CD4-positive, alpha-beta T cell (primary cell): ENCODE results near the gene DRAP1. TPM values are rescaled to one million over a fixed set of nuclear protein-coding genes. Genes with fewer than 3 reads are reported as not detected.

Experiments used
- ATAC-seq: fragments of 200-7000 bp; cut with Tn5 transposase; one replicate; pipeline ENCODE4 v1.10.0; 2022; ENCODE audit warnings: mild to moderate bottlenecking; ENCODE audit not compliant: poor library complexity
- CTCF ChIA-PET: fragments of 350-600 bp; sonication (Branson Sonifier 250); formaldehyde crosslinking; loops from one replicate; lab custom pipeline; 2021; ENCODE audit warnings: antibody characterized with exemption, inconsistent platforms; lab: Charles Lee
- POLR2A ChIA-PET: fragments of 350-600 bp; sonication (Branson Sonifier 250); formaldehyde crosslinking; loops from one replicate; lab custom pipeline; 2021; ENCODE audit warnings: antibody characterized with exemption, inconsistent platforms; lab: Charles Lee
- DNase-seq, 14 experiments: peaks; one replicate each; pipeline ENCODE4 v3.0.0-alpha.2; 2013 to 2020; ENCODE audit warnings: mixed read lengths in 2 of 14
- H3K27ac ChIP-seq, 2 donors: one replicate each; pipeline versions ENCODE4 v1.5.1 to v1.7.0; 2013; ENCODE audit warnings: low read length in 2 of 2, low read depth in 1 of 2, mild to moderate bottlenecking in 1 of 2
- H3K27me3 ChIP-seq, 2 experiments: 1 replicate in 1 of 2; 2 replicates in 1 of 2; pipeline versions ENCODE4 v1.6.1 to v1.7.0; 2013; ENCODE audit warnings: low read length in 2 of 2, control low read depth in 1 of 2, mild to moderate bottlenecking in 1 of 2, moderate library complexity in 1 of 2; ENCODE audit not compliant: insufficient read depth in 2 of 2, control insufficient read depth in 1 of 2
- H3K36me3 ChIP-seq: one replicate; pipeline ENCODE4 v1.6.1; 2013; ENCODE audit warnings: low read length, control low read depth; ENCODE audit not compliant: insufficient read depth
- H3K4me1 ChIP-seq: one replicate; pipeline ENCODE4 v1.6.1; 2013; ENCODE audit warnings: low read length, control low read depth; ENCODE audit not compliant: insufficient read depth
- H3K4me3 ChIP-seq: one replicate; pipeline ENCODE4 v1.5.1; 2013; ENCODE audit warnings: mild to moderate bottlenecking, low read length, moderate library complexity
- H3K9me3 ChIP-seq, 2 experiments: 1 replicate in 1 of 2; 2 replicates in 1 of 2; pipeline versions ENCODE4 v1.6.1 to v1.7.0; 2013; ENCODE audit warnings: low read length in 2 of 2, mild to moderate bottlenecking in 2 of 2, control low read depth in 1 of 2, moderate library complexity in 1 of 2; ENCODE audit not compliant: control insufficient read depth in 1 of 2, insufficient read depth in 1 of 2
- H3K27ac Mint-ChIP-seq: one replicate; pipeline ENCODE4 v1.8.0; 2020; ENCODE audit warnings: mixed read lengths
- H3K27me3 Mint-ChIP-seq: one replicate; pipeline ENCODE4 v1.8.0; 2021; ENCODE audit warnings: mixed read lengths
- H3K36me3 Mint-ChIP-seq: one replicate; pipeline ENCODE4 v1.8.0; 2021; ENCODE audit warnings: low read depth, mixed read lengths
- H3K4me1 Mint-ChIP-seq: one replicate; pipeline ENCODE4 v1.8.0; 2021; ENCODE audit warnings: low read depth, mixed read lengths
- H3K4me3 Mint-ChIP-seq: one replicate; pipeline ENCODE4 v1.8.0; 2020; ENCODE audit warnings: mild to moderate bottlenecking, mixed read lengths
- H3K9me3 Mint-ChIP-seq: one replicate; pipeline ENCODE4 v1.8.0; 2020; ENCODE audit warnings: mixed read lengths
- intact Hi-C, 2 experiments: fragments of 100-400 bp; cut with DNase I in 1 of 2; cut with micrococcal nuclease in 1 of 2; formaldehyde crosslinking; loops; one replicate each; pipeline versions ENCODE4 v1.15.1 to v1.9.0; 2023 to 2025; cut with DNase I, micrococcal nuclease
- total RNA-seq, 174 experiments: library from RNA in 2 of 174; stranded (reverse) in 2 of 174; gene quantifications; one replicate each; pipeline ENCODE4 v1.2.3 and lab custom pipeline; 2021 to 2026
- TF ChIP-seq, protein P1 (sequence below): fragments of 200-600 bp; IDR thresholded peaks from one replicate; pipeline ENCODE4 v1.8.0; 2022; ENCODE audit warnings: antibody characterized with exemption, mild to moderate bottlenecking

Gene DRAP1
- total RNA-seq, 2 experiments from 2014 or later = 58.6 to 59.1 TPM

DNA sequence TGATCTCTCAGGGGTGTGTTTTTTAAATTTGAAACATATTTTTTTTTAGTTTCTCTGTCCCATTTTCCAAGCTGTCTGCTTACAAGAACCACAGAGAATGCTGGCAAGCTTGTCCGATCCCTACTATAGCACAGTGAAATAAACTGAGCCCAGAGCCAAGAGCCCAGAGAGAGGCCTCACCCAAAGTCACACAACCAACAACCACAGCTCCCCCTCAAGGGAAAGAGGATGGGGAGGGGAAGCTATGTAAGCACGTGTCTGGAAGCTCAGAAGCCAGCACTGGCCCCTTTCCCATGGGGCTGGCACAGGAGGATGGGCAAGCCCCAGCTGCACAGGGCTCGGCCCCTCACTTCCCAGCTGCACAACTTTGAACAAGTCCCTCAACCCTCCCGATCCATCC is 39.1 kb downstream of the DRAP1 start:
- CTCF ChIA-PET = interaction anchor here (0.9 kb wide), 1 partner anchor 74 kb away, joined by 3 read pairs; no protein-coding TSS in a partner anchor
- intact Hi-C loops = no loop called here

DNA sequence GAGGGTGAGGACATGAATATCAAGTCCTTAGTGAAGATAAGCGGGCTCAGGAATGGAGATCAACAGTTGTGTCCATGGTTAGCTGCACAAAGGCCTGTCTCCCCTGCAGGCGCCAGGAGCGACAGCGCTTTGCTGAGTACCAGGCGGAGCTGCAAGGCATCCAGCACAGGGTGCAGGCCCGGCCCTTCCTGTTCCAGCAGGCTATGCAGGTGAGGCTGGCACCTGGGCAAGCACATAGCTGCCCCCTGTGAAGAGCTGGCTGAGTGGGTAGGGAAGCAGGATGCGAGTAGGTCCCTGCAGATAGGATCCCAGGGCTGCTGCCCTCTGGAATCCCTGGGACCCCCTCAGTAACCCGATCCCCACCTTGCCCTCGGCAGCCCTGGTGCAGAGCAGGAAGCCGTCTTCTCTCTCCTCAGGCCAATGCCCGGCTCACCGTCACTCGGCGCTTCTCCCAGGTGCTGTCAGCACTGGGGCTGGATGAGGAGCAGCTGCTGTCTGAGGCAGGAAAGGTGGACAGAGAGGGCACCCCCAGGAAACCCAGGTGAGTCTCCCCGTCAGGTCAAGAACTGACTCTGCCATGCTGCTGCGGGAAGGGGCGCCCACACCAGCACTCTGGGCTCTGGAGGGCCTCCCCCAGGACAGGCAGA is 39.7 kb downstream of the DRAP1 start:
- ATAC-seq (no peak), DNase-seq (peak in 1 of 14 experiments; percentile 23)
- Histone ChIP-seq H3K9me3 (no peaks in the 10 kb centered on the region), H3K36me3 (peaks cover 3% of the 10 kb centered on the region), H3K4me3 (no peak overlapping the region), H3K27ac (no peak overlapping the region), H3K4me1 (peaks cover 51% of the 10 kb centered on the region), H3K27me3 (no peaks in the 10 kb centered on the region)
- intact Hi-C loops = no loop called here
- ChIA-PET CTCF (no interaction called here), POLR2A (interaction anchor here (1.1 to 3.6 kb wide), 3 partner anchors 40 to 101 kb away, joined by 3 to 25 read pairs (median 3); partner anchors contain the start of genes C11orf68, CCDC85B and DRAP1)
- H3K36me3 Mint-ChIP-seq = peaks cover 25% of the 10 kb centered on the region
- peaks cover 47% of the 10 kb centered on the region for H3K4me1 Mint-ChIP-seq
- no peaks in the 10 kb centered on the region for H3K27me3 Mint-ChIP-seq
- no peak overlapping the region for H3K4me3 Mint-ChIP-seq
- TF ChIP-seq, protein P1, sequence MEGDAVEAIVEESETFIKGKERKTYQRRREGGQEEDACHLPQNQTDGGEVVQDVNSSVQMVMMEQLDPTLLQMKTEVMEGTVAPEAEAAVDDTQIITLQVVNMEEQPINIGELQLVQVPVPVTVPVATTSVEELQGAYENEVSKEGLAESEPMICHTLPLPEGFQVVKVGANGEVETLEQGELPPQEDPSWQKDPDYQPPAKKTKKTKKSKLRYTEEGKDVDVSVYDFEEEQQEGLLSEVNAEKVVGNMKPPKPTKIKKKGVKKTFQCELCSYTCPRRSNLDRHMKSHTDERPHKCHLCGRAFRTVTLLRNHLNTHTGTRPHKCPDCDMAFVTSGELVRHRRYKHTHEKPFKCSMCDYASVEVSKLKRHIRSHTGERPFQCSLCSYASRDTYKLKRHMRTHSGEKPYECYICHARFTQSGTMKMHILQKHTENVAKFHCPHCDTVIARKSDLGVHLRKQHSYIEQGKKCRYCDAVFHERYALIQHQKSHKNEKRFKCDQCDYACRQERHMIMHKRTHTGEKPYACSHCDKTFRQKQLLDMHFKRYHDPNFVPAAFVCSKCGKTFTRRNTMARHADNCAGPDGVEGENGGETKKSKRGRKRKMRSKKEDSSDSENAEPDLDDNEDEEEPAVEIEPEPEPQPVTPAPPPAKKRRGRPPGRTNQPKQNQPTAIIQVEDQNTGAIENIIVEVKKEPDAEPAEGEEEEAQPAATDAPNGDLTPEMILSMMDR = no peak
- no peaks in the 10 kb centered on the region for H3K9me3 Mint-ChIP-seq
- peak overlapping the region; percentile 92 for H3K27ac Mint-ChIP-seq

More for the DNA sequence above, 39.1 kb downstream of the DRAP1 start:
- ATAC-seq (no peak), DNase-seq (no peak)
- Histone ChIP-seq H3K4me1 (peaks cover 45% of the 10 kb centered on the region), H3K27ac (no peak overlapping the region), H3K27me3 (no peaks in the 10 kb centered on the region), H3K4me3 (no peak overlapping the region), H3K9me3 (no peaks in the 10 kb centered on the region), H3K36me3 (no peaks in the 10 kb centered on the region)
- no peaks in the 10 kb centered on the region for H3K9me3 Mint-ChIP-seq
- H3K27ac Mint-ChIP-seq = peak overlapping the region; percentile 92
- no peaks in the 10 kb centered on the region for H3K27me3 Mint-ChIP-seq
- POLR2A ChIA-PET = interaction anchor here (0.5 to 1.3 kb wide), 3 partner anchors 53 to 100 kb away, joined by 3 read pairs; partner anchors contain the start of gene CCDC85B
- peak overlapping the region; percentile 15 for H3K4me3 Mint-ChIP-seq
- peaks cover 19% of the 10 kb centered on the region for H3K36me3 Mint-ChIP-seq
- peaks cover 42% of the 10 kb centered on the region for H3K4me1 Mint-ChIP-seq
- TF ChIP-seq, protein P1 = no peak

DNA sequence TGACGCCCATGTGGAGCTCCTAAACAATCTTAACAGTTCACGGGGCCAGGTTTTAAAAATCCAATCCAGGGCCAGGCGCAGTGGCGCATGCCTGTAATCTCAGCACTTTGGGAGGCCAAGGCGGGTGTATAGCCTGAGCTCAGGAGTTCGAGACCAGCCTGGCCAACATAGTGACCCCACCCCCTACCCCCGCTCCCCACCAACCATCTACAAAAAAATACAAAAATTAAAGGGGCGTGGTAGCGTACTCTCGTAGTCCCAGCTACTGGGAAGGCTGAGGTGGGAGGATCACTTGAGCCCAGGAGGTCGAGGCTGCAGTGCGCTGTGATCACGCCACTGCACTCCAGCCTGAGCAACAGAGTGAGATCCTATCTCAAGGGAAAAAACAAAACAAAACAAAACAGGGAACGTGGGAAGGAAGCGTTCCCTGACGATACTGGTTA is 41.6 kb downstream of the DRAP1 start:
- peak; percentile 4 for ATAC-seq
- CTCF ChIA-PET = interaction anchor here (1.1 to 2.1 kb wide), 2 partner anchors 73 to 76 kb away, joined by 3 to 9 read pairs; partner anchors contain the start of gene FIBP
- POLR2A ChIA-PET = interaction anchor here (0.7 to 4.9 kb wide), 8 partner anchors 10 to 101 kb away, joined by 3 to 44 read pairs (median 6); partner anchors contain the start of genes C11orf68, CCDC85B, DRAP1 and FIBP

More for the DNA sequence above, 41.6 kb downstream of the DRAP1 start:
- H3K9me3 ChIP-seq = no peaks in the 10 kb centered on the region
- peaks cover 23% of the 10 kb centered on the region for H3K36me3 ChIP-seq
- peaks cover 52% of the 10 kb centered on the region for H3K4me1 Mint-ChIP-seq
- H3K36me3 Mint-ChIP-seq = peaks cover 45% of the 10 kb centered on the region
- H3K4me3 ChIP-seq = peak overlapping the region; percentile 92
- H3K27ac ChIP-seq = peak overlapping the region; percentile 93 to 95
- no peak for DNase-seq
- H3K9me3 Mint-ChIP-seq = no peaks in the 10 kb centered on the region
- H3K4me3 Mint-ChIP-seq = peak overlapping the region; percentile 99
- H3K27ac Mint-ChIP-seq = peak overlapping the region; percentile 96
- TF ChIP-seq, protein P1 = no peak
- no peaks in the 10 kb centered on the region for H3K27me3 Mint-ChIP-seq
- H3K27me3 ChIP-seq = no peaks in the 10 kb centered on the region
- intact Hi-C loops = loop anchor here (1.0 to 2.0 kb wide), 7 partner anchors 32 to 103 kb away; partner anchors contain the start of genes BANF1 (in 2 of the 2), C11orf68 (in 2 of the 2), DRAP1 (in 2 of the 2) and EIF1AD (in 2 of the 2)
- peaks cover 56% of the 10 kb centered on the region for H3K4me1 ChIP-seq
